Measurements from ENCODE around the gene COL4A2.

COL4A2 gene

GRCh38 chr13:110462091-110462490, 155.0 kb downstream of the COL4A2 start:
- no peaks in the 10 kb centered on the region for H3K27me3 ChIP-seq (ENCODE audit: insufficient read depth, low read length)
- H3K4me3 ChIP-seq (ENCODE audit: low read length), result no peak overlapping the region
- peaks cover 16% of the 10 kb centered on the region for H3K36me3 ChIP-seq (ENCODE audit: insufficient read depth, low read length)
- H3K4me1 ChIP-seq (ENCODE audit: insufficient read depth, low read length), result peaks cover 16% of the 10 kb centered on the region
- no peaks in the 10 kb centered on the region for H3K9me3 ChIP-seq (ENCODE audit: low read length)
- H2AFZ ChIP-seq (ENCODE audit: low read depth, low read length), result no peak overlapping the region

DNA sequence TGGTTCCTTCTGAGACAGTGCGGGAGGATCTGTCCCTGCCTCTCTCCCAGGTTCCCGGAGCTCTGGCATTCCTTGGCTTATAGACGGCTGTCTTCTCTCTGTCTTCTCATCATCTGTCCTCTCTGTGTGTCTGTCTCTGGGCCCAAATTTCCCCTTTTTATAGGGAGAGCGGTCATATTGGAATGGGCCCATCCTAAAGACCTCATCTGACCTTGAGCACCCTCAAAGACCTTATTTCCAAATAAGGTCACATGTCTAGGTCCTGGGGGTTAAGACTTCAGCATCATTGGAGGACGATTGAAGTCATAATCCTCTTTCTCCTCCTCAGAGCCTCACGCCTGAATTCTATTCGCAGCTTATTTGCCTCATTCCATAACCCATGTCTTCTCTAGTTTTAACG, 156.1 kb downstream of the COL4A2 start:
- no peaks in the 10 kb centered on the region for H3K27me3 ChIP-seq (ENCODE audit: insufficient read depth, low read length)
- H2AFZ ChIP-seq (ENCODE audit: low read depth, low read length), result no peak overlapping the region
- H3K4me3 ChIP-seq (ENCODE audit: low read length), result no peak overlapping the region
- H3K36me3 ChIP-seq (ENCODE audit: insufficient read depth, low read length), result peaks cover 24% of the 10 kb centered on the region
- H3K4me1 ChIP-seq (ENCODE audit: insufficient read depth, low read length), result peaks cover 17% of the 10 kb centered on the region
- H3K9me3 ChIP-seq (ENCODE audit: low read length), result no peaks in the 10 kb centered on the region

DNA sequence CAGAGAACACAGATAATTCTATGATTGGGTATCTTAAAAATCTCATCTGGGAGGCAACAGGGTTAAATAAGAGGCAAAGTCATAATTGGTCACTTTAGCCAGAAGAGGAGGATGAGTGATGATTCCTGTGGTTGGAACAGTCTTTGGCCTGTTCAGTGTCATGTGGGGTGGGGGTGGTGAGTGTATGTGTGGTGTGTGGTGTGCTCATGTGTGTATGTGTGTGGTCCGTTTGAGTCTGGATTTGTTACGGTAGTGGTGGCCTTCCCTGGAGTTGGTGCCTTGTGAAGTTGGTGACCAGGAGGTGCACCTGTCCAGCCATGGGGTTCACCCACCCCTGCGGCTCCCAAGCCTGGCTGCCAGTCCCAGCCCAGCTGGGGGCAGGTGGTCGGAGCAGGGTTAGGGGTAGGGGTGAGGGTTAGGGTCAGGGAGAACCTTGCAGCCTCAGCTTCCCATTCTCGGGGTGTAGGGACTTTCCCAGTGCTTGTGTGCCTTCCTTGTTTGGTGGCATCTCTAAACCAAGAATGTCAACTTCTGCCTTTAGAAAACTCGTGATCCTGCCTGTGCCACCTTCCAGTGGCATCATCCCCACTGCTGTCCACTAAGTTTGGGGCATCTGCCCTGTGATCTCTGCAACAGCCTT, 156.9 kb downstream of the COL4A2 start:
- Histone ChIP-seq H2AFZ (ENCODE audit: low read depth, low read length) (no peak overlapping the region), H3K4me3 (ENCODE audit: low read length) (no peak overlapping the region), H3K9me3 (ENCODE audit: low read length) (no peaks in the 10 kb centered on the region), H3K4me1 (ENCODE audit: insufficient read depth, low read length) (peaks cover 17% of the 10 kb centered on the region), H3K36me3 (ENCODE audit: insufficient read depth, low read length) (peaks cover 25% of the 10 kb centered on the region), H3K27me3 (ENCODE audit: insufficient read depth, low read length) (no peaks in the 10 kb centered on the region)

GRCh38 chr13:110464556-110465333, 157.7 kb downstream of the COL4A2 start:
- Histone ChIP-seq H3K4me3 (ENCODE audit: low read length) (no peak overlapping the region), H3K36me3 (ENCODE audit: insufficient read depth, low read length) (peaks cover 25% of the 10 kb centered on the region), H3K27me3 (ENCODE audit: insufficient read depth, low read length) (no peaks in the 10 kb centered on the region), H3K9me3 (ENCODE audit: low read length) (no peaks in the 10 kb centered on the region), H2AFZ (ENCODE audit: low read depth, low read length) (no peak overlapping the region), H3K4me1 (ENCODE audit: insufficient read depth, low read length) (peaks cover 17% of the 10 kb centered on the region)

GRCh38 chr13:110465696-110466095, 158.6 kb downstream of the COL4A2 start:
- Histone ChIP-seq H3K36me3 (ENCODE audit: insufficient read depth, low read length) (peaks cover 30% of the 10 kb centered on the region), H2AFZ (ENCODE audit: low read depth, low read length) (no peak overlapping the region), H3K4me1 (ENCODE audit: insufficient read depth, low read length) (peaks cover 17% of the 10 kb centered on the region), H3K9me3 (ENCODE audit: low read length) (no peaks in the 10 kb centered on the region), H3K4me3 (ENCODE audit: low read length) (no peak overlapping the region), H3K27me3 (ENCODE audit: insufficient read depth, low read length) (no peaks in the 10 kb centered on the region)

DNA sequence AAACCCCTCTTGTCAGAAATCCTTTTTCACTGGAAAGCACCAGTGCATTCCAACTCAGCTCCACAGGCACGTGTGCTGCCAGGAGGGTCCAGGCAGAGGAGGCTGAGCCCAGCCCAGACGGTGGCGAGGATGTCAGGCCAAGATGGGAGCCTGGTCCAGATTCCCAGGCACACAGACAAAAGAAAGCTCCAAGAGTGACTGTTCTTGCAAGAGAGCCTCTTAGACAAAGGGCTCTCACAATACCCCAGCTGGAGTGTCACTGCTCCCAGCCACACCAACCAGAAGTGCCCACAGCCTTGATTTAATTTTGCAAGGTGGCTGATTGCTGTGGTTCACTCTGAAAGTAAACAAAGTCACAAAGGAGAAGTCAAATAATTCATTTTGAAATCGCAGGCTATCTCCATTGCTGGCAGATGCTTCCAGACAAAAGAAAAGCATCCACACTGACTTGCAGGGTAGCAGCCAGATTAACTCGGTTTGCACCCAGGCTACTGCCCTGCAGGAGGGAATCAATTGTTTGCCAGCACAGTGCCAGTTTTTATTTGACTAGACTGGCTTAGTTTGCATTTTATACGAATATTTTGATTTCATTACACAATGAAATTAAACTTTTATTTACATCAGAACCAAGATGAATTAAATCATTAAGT, 159.3 kb downstream of the COL4A2 start:
- Histone ChIP-seq H3K4me1 (ENCODE audit: insufficient read depth, low read length) (peaks cover 17% of the 10 kb centered on the region), H3K36me3 (ENCODE audit: insufficient read depth, low read length) (peaks cover 29% of the 10 kb centered on the region), H3K4me3 (ENCODE audit: low read length) (no peak overlapping the region), H2AFZ (ENCODE audit: low read depth, low read length) (no peak overlapping the region), H3K27me3 (ENCODE audit: insufficient read depth, low read length) (no peaks in the 10 kb centered on the region), H3K9me3 (ENCODE audit: low read length) (no peaks in the 10 kb centered on the region)

DNA sequence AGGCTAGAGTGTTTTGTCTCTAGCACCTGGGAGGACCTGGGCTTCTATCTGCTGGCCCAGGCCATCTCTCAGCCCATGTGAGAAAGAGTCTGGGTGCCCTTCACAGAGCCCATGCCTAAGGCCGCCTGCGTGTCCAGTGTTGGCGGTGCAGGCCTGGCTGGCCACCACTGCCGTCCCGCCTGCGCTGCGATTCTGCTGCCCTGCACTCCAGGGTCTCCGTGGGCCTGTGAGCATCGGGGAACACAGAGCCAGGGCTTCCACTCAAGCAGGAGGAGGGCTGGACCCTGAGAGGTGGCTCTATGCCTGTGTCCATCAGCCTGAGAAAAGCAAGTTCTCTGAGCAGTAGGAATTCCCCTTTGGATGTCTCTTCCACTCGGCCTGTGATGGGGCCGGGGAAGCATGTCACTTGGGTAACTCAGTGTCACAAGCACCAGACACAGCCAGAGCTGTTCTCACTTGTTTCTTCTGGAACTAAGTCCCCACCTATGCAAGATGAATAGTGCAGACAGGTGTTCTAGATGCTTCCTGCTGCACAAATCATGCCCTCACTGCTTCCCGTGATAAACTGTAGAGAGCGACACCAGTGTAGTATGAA, 160.5 kb downstream of the COL4A2 start:
- no peaks in the 10 kb centered on the region for H3K9me3 ChIP-seq (ENCODE audit: low read length)
- H3K4me1 ChIP-seq (ENCODE audit: insufficient read depth, low read length), result peaks cover 17% of the 10 kb centered on the region
- no peak overlapping the region for H3K4me3 ChIP-seq (ENCODE audit: low read length)
- H3K27me3 ChIP-seq (ENCODE audit: insufficient read depth, low read length), result no peaks in the 10 kb centered on the region
- H3K36me3 ChIP-seq (ENCODE audit: insufficient read depth, low read length), result peaks cover 26% of the 10 kb centered on the region
- H2AFZ ChIP-seq (ENCODE audit: low read depth, low read length), result no peak overlapping the region

DNA sequence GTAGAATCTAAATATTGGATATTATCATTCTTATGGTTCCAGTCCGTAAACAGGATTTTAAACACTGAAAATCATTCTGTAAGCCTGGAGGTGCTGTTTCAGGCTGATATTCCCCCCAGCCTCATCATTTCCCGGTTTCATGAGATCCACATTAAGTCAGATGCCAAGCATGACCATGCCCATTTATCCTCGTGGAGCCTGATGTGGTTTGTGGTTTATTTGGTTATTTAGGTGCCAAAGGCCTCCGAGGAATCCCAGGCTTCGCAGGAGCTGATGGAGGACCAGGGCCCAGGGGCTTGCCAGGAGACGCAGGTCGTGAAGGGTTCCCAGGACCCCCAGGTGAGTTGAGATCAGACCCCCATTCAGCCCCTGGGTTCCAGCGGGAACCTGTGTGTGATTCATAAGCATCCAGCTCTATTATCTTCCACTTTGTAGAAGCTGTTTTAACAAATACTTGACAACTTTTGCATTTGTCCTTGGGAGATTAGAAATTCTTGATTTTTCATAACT, 162.0 kb downstream of the COL4A2 start:
- Histone ChIP-seq H2AFZ (ENCODE audit: low read depth, low read length) (no peak overlapping the region), H3K4me1 (ENCODE audit: insufficient read depth, low read length) (peaks cover 17% of the 10 kb centered on the region), H3K36me3 (ENCODE audit: insufficient read depth, low read length) (peaks cover 33% of the 10 kb centered on the region), H3K9me3 (ENCODE audit: low read length) (no peaks in the 10 kb centered on the region), H3K4me3 (ENCODE audit: low read length) (no peak overlapping the region), H3K27me3 (ENCODE audit: insufficient read depth, low read length) (no peaks in the 10 kb centered on the region)

DNA sequence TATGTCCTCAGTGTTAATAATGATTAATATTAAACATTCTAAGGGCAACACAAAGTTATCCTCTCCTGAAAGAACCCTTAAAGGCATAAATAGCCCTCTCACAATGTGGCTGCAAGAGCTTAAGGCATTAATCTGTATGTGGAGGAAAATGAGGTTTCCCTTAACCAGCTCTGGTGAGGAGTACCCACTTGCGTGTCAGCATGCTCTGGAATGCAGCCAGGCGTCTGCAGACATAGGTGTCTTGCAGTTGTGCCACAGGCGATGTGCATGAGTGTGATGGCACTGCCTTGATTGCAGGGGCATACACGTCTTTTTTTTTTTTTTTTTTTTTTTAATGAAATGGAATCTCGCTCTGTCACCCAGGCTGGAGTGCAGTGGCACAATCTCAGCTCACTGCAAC, 162.5 kb downstream of the COL4A2 start:
- H3K4me3 ChIP-seq (ENCODE audit: low read length), result no peak overlapping the region
- no peak overlapping the region for H2AFZ ChIP-seq (ENCODE audit: low read depth, low read length)
- H3K36me3 ChIP-seq (ENCODE audit: insufficient read depth, low read length), result peaks cover 37% of the 10 kb centered on the region
- no peaks in the 10 kb centered on the region for H3K27me3 ChIP-seq (ENCODE audit: insufficient read depth, low read length)
- no peaks in the 10 kb centered on the region for H3K9me3 ChIP-seq (ENCODE audit: low read length)
- peaks cover 17% of the 10 kb centered on the region for H3K4me1 ChIP-seq (ENCODE audit: insufficient read depth, low read length)

DNA sequence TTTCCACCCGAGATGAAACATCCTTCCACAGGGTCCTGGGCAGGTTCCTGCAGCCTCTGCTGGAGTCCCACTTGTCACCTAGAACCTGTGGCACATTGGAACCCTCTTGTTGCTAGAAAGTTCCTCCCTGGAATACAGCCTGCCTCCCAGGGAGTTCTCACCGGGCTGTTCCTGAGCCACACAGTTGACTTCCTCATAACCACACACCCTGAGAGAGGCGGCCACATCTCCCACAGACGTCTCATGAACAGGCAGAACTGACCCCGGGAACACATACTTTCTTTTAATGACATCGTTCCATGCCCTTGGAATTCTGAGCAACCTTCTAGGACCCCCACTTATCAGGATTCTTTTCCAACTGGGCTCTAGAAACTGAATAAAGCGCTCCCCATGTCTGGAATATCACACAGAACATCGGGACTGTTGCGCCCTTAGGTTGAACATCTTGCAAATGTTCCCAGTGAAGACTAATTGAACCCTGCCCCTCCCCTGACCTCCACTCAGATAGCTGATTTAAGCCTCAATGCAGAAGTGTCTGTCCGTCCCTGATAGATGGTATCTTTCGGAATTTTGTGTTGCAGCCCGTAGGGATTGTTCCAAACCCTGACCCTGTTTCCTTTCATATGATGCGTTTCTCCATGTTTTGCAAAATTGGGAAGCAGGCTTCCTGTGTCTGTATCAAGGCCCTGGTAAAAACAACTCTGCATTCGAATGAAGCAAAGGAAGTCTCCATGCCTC, 163.4 kb downstream of the COL4A2 start:
- Histone ChIP-seq H3K4me3 (ENCODE audit: low read length) (no peak overlapping the region), H2AFZ (ENCODE audit: low read depth, low read length) (no peak overlapping the region), H3K36me3 (ENCODE audit: insufficient read depth, low read length) (peaks cover 46% of the 10 kb centered on the region), H3K9me3 (ENCODE audit: low read length) (no peaks in the 10 kb centered on the region), H3K4me1 (ENCODE audit: insufficient read depth, low read length) (peaks cover 17% of the 10 kb centered on the region), H3K27me3 (ENCODE audit: insufficient read depth, low read length) (no peaks in the 10 kb centered on the region)

DNA sequence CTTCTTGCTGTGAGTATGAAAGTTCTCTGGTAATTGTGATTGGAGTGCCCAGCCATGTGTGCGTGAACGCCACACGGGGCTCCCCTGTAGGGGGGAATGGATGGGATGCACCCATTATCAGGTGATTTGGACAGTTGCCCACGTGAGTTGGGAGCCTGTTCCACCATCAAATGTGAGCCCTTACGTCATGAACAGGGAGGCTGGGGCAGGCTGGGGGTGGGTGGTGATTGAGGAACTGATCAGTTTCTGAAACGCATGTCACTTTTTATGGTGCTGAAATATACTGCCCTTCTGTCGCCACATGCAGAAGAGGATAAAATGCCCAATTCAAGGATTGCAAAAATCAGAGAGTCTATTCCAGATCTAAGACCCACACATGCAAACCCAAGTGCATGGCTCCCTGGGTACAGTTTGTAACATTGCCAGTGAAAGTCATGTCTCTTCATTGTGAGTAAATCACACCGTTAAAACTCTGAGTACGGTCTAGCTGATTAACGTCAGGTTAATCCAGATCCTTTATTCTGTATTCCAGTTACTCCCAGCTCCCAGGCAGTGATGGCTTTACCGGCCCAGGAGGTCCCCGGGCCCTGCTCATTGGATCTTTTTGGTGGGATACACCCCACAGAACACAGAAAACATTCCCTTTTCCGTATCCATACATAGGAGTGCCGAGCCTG, 164.2 kb downstream of the COL4A2 start:
- no peak overlapping the region for H3K4me3 ChIP-seq (ENCODE audit: low read length)
- no peak overlapping the region for H2AFZ ChIP-seq (ENCODE audit: low read depth, low read length)
- H3K36me3 ChIP-seq (ENCODE audit: insufficient read depth, low read length), result peaks cover 48% of the 10 kb centered on the region
- H3K4me1 ChIP-seq (ENCODE audit: insufficient read depth, low read length), result peaks cover 9% of the 10 kb centered on the region
- H3K9me3 ChIP-seq (ENCODE audit: low read length), result no peaks in the 10 kb centered on the region
- no peaks in the 10 kb centered on the region for H3K27me3 ChIP-seq (ENCODE audit: insufficient read depth, low read length)

GRCh38 chr13:110471833-110472162, 164.7 kb downstream of the COL4A2 start:
- Histone ChIP-seq H3K36me3 (ENCODE audit: insufficient read depth, low read length) (peaks cover 48% of the 10 kb centered on the region), H3K4me3 (ENCODE audit: low read length) (no peak overlapping the region)

More at GRCh38 chr13:110471833-110472162, 164.7 kb downstream of the COL4A2 start:
- Histone ChIP-seq H3K27me3 (ENCODE audit: insufficient read depth, low read length) (no peaks in the 10 kb centered on the region), H3K9me3 (ENCODE audit: low read length) (no peaks in the 10 kb centered on the region), H2AFZ (ENCODE audit: low read depth, low read length) (no peak overlapping the region), H3K4me1 (ENCODE audit: insufficient read depth, low read length) (peaks cover 4% of the 10 kb centered on the region)

Measured in neuron (in vitro differentiated cells).